ENCODE data around the gene TICRR. TPM values are rescaled to one million over a fixed set of nuclear protein-coding genes. Genes with fewer than 3 reads are reported as not detected.
"Not testable (repeated sequence)": the region's sequence is repeated elsewhere in the genome, so short reads cannot be mapped to it uniquely, and the experiment has no call there.

The TICRR gene
- total and polyA plus RNA-seq, 7 donors: 0.14 to 3.5 (median 0.42) TPM; not detected in 3

DNA sequence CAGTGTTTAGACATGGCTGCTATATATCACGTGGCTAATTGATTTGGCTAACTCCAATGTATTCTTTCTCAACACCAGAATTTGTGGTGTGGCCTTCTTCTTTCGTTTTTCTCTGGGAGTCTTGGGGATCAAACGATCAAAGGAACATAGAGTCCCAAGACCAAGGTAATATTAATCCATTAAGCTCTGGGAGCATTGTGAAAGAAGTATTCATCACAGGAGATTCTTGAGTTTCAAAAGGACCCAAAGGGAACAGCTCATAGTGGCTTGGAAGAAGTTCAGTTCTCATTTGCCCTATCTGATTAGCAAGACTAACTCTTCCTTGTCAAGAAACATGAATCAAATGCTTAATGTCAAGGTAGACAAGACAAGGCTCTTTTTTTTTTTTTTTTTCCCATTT, 32.9 kb upstream of the TICRR start:
- no peak overlapping the region for H3K4me3 ChIP-seq
- intact Hi-C loops (cut with DNase I): no loop called here
- no peak overlapping the region for H3K27ac ChIP-seq
- H3K36me3 ChIP-seq: no peaks in the 10 kb centered on the region
- peaks cover 0 to 3% (median 0%) of the 10 kb centered on the region in 3 donors for H3K27me3 ChIP-seq
- no peak for DNase-seq
- 79 to 85% methylated on average over 3 of the region's 3 CpGs for WGBS, 2 donors
- H3K4me1 ChIP-seq: no peaks in the 10 kb centered on the region
- H3K9me3 ChIP-seq: peaks cover 0 to 5% (median 3%) of the 10 kb centered on the region in 4 donors
- TF ChIP-seq POLR2A (IDR thresholded peaks at IDR 0.05) (no peak), POLR2AphosphoS5 (IDR thresholded peaks at IDR 0.05) (no peak), EP300 (IDR thresholded peaks at IDR 0.05) (no peak)
- TF ChIP-seq, protein P1, sequence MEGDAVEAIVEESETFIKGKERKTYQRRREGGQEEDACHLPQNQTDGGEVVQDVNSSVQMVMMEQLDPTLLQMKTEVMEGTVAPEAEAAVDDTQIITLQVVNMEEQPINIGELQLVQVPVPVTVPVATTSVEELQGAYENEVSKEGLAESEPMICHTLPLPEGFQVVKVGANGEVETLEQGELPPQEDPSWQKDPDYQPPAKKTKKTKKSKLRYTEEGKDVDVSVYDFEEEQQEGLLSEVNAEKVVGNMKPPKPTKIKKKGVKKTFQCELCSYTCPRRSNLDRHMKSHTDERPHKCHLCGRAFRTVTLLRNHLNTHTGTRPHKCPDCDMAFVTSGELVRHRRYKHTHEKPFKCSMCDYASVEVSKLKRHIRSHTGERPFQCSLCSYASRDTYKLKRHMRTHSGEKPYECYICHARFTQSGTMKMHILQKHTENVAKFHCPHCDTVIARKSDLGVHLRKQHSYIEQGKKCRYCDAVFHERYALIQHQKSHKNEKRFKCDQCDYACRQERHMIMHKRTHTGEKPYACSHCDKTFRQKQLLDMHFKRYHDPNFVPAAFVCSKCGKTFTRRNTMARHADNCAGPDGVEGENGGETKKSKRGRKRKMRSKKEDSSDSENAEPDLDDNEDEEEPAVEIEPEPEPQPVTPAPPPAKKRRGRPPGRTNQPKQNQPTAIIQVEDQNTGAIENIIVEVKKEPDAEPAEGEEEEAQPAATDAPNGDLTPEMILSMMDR (IDR thresholded peaks at IDR 0.05): no peak

DNA sequence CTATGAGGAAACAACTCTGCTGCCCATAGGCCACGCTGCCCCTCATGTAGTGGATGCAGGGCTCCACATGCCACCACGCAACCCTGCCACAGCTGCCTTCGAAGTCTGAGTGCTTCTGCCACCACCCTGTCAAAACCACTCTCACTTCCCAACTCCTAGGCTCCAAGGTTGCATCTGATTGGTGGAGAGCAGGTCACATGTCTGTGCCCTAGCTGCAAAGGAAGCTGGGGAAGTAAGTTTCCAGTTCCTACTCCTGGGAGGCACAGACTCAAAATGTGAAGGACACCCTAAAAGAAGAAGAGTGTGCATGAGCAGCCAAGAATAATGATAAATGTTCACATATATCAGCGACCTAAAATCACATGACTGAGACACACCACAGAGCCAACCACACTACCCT, 31.9 kb upstream of the TICRR start:
- 87 to 88% methylated on average over 4 of the region's 4 CpGs for whole genome bisulfite sequencing, 2 donors
- Histone ChIP-seq H3K36me3 (no peaks in the 10 kb centered on the region), H3K27me3 (peaks cover 0 to 3% (median 0%) of the 10 kb centered on the region in 3 donors), H3K27ac (no peak overlapping the region), H3K4me1 (no peaks in the 10 kb centered on the region), H3K4me3 (no peak overlapping the region), H3K9me3 (peaks cover 0 to 2% (median 0%) of the 10 kb centered on the region in 4 donors)
- no peak for TF ChIP-seq POLR2AphosphoS5 (IDR thresholded peaks at IDR 0.05)
- TF ChIP-seq, protein P1 (IDR thresholded peaks at IDR 0.05): no peak
- TF ChIP-seq EP300 (IDR thresholded peaks at IDR 0.05): no peak
- TF ChIP-seq POLR2A (IDR thresholded peaks at IDR 0.05): no peak
- no peak for DNase-seq
- intact Hi-C loops (cut with DNase I): no loop called here

DNA sequence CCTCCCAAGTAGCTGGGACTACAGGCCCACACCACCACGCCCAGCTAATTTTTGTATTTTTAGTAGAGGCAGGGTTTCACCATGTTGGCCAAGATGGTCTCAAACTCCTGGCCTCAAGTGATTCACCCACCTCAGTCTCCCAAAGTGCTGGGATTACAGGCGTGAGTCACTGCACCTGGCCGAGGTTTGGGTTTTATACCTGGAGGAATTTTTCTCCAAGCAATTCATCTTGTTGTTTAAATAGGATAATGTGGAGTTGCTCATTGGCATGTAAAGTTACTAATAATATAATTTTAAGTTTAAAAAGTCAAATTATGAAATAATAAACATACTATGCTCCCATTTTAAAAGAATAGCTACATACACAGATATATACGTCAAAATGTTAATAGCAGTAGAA, 26.1 kb upstream of the TICRR start:
- intact Hi-C loops (cut with DNase I); DNase-seq; H3K27ac ChIP-seq; H3K4me3 ChIP-seq; H3K4me1 ChIP-seq; H3K27me3 ChIP-seq; H3K36me3 ChIP-seq; H3K9me3 ChIP-seq: not testable (repeated sequence)
- whole genome bisulfite sequencing, 2 donors: 72 to 89% methylated on average over 4 of the region's 4 CpGs

GRCh38 chr15:89550427-89550826, 24.8 kb upstream of the TICRR start:
- 48 to 73% methylated on average over 2 of the region's 2 CpGs for WGBS, 2 donors
- Histone ChIP-seq H3K36me3 (no peaks in the 10 kb centered on the region), H3K4me3 (no peak overlapping the region), H3K9me3 (peaks cover 0 to 2% (median 0%) of the 10 kb centered on the region in 4 donors), H3K4me1 (no peaks in the 10 kb centered on the region), H3K27ac (no peak overlapping the region), H3K27me3 (no peaks in the 10 kb centered on the region)
- intact Hi-C loops (cut with DNase I): loop anchor here (10.0 kb wide), 1 partner anchor 106 kb away; no protein-coding TSS in a partner anchor
- TF ChIP-seq POLR2A (IDR thresholded peaks at IDR 0.05) (no peak), EP300 (IDR thresholded peaks at IDR 0.05) (no peak), POLR2AphosphoS5 (IDR thresholded peaks at IDR 0.05) (no peak)
- TF ChIP-seq, protein P1 (IDR thresholded peaks at IDR 0.05): no peak
- DNase-seq: no peak

- H3K27ac ChIP-seq: no peak overlapping the region
- WGBS, 2 donors: 30 to 55% methylated on average over 4 of the region's 4 CpGs
- no peaks in the 10 kb centered on the region for H3K36me3 ChIP-seq
- TF ChIP-seq EP300 (IDR thresholded peaks at IDR 0.05) (no peak), POLR2AphosphoS5 (IDR thresholded peaks at IDR 0.05) (no peak), POLR2A (IDR thresholded peaks at IDR 0.05) (no peak)
- TF ChIP-seq, protein P1 (IDR thresholded peaks at IDR 0.05): no peak
- peaks cover 0 to 2% (median 0%) of the 10 kb centered on the region in 4 donors for H3K9me3 ChIP-seq
- H3K4me1 ChIP-seq: no peaks in the 10 kb centered on the region
- intact Hi-C loops (cut with DNase I): loop anchor here (10.0 kb wide), 1 partner anchor 107 kb away; no protein-coding TSS in a partner anchor
- no peak for DNase-seq
- H3K27me3 ChIP-seq: no peaks in the 10 kb centered on the region
- H3K4me3 ChIP-seq: no peak overlapping the region
Observed at GRCh38 chr15:89551550-89551949, 23.7 kb upstream of the TICRR start.
